NCI-H1092 (cell line): ENCODE measurements around the gene MFSD6L.

ENCODE experiments used
- DNase-seq: peaks from one replicate; lab custom pipeline; 2025; lab: John Stamatoyannopoulos, UW

Gene MFSD6L

DNA sequence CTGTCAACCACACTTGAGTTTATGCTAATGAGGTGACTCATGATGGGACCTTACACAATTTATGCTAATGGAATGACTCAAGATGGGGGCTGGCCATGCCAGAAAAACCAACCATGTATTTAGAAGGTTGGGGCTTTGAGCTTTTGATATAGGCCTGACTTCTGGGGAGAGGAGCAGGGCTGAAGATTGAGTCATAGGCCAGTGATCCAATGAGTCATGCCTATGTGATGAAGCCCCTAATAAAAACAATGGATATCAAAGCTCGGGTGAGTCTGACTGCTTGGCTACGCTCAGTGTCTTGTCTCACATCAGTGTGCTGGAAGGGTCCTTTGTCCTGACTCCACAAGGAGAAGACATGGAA is 7.3 kb downstream of the MFSD6L start:
- no peak for DNase-seq

DNA sequence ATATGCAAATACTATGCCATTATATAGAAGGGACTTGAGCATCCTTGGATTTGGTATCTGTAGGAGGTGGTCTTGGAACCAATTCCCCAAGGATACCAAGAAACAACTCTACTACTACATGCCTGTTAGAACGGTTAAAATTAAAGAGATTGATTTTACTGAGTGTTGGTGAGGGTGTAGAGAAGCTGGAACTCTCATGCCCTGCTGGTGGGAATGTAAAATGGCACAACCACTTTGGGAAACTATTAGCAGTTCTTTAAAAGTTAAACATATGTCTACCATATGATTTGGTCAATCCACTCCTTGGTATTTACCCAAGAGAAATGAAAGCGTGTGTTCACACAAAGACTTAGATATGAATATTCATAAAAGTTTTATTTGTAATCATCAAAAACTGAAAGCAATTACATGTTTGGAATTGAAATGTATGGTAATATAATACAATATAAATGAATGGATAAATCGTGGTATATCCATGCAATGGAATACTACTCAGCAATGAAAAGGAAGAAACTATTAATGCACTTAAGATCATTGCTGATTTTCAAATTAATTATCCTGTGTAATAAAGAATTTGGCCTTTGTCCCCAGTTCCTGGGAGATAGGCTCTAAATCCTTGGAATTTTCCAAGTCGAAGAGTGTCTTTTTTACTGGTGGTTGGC is 7.8 kb downstream of the MFSD6L start:
- DNase-seq, result no peak

GRCh38 chr17:8789743-8790142 is 9.4 kb downstream of the MFSD6L start:
- no peak for DNase-seq

DNA sequence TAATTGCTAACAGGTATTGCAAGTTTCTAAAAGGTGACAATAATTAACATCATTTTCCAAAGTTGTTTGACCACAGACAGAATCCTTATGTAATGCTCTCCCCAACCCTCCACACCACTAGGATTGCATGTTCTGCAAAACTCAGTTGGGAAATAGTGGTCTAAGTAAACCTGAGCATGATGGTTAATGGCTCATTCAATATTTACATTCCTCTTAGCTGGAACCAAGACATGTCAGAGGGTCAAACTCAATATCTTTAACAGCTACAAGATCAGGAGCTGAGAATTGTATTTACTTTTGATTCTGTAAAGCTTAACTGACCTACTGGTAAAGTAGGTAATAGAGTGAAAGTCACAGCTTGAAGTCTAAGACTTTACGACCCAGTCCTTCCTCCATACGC is 10.2 kb downstream of the MFSD6L start:
- DNase-seq, result no peak

GRCh38 chr17:8785547-8786413 is 13.4 kb downstream of the MFSD6L start:
- DNase-seq, result peak; percentile 6

GRCh38 chr17:8782176-8782575 is 17.0 kb downstream of the MFSD6L start:
- DNase-seq, result no peak

- no peak for DNase-seq
Measured at GRCh38 chr17:8781776-8782175, 17.4 kb downstream of the MFSD6L start.

- no peak for DNase-seq
Measured at GRCh38 chr17:8776881-8777280, 22.3 kb downstream of the MFSD6L start.

GRCh38 chr17:8776248-8776647 is 22.9 kb downstream of the MFSD6L start:
- DNase-seq, result no peak

DNA sequence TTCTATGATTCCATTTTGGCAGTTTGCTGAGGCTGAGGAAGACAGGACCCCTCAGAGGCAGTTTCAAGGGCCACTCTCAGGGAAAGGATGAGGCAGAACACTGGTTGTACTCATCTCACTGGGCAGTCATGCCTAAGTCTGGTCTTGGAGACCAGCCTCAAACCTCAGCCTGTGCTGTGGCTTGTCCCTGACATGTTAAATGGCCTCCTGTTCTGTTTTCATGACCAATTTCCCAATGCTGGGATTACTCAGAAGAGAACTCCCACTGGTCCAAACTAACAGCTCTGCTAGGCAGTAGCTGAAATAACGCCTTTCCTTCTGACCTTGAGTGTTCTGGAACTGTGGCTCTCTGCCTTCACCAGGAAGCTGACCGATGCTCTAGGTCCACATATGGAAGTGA is 32.4 kb downstream of the MFSD6L start:
- no peak for DNase-seq

DNA sequence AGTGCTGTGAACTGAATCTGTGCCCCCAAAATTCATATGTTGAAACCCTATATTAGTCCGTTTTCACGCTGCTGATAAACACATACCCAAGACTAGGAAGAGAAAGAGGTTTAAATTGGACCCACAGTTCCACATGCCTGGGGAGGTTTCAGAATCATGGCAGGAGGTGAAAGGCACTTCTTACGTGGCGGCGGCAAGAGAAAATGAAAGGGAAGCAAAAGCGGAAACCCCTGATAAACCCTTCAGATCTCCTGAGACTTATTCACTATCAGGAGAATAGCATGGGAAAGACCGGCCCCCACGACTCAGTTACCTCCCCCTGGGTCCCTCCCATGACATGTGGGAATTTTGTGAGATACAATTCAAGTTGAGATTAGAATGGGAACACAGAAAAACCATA is 37.2 kb downstream of the MFSD6L start:
- no peak for DNase-seq

- DNase-seq, result no peak
Measured at GRCh38 chr17:8758137-8758596, 41.0 kb downstream of the MFSD6L start, which contains the start of gene SPDYE4. SPDYE4 (minus strand) TSS chr17:8758546; CDS start chr17:8758382, 164 bp downstream.

GRCh38 chr17:8757189-8757588 is 42.0 kb downstream of the MFSD6L start:
- no peak for DNase-seq

- no peak for DNase-seq
Measured at GRCh38 chr17:8755590-8756255, 43.4 kb downstream of the MFSD6L start.

- DNase-seq, result no peak
Measured at GRCh38 chr17:8754890-8755289, 44.3 kb downstream of the MFSD6L start.

GRCh38 chr17:8753976-8754440 is 45.2 kb downstream of the MFSD6L start:
- no peak for DNase-seq

DNA sequence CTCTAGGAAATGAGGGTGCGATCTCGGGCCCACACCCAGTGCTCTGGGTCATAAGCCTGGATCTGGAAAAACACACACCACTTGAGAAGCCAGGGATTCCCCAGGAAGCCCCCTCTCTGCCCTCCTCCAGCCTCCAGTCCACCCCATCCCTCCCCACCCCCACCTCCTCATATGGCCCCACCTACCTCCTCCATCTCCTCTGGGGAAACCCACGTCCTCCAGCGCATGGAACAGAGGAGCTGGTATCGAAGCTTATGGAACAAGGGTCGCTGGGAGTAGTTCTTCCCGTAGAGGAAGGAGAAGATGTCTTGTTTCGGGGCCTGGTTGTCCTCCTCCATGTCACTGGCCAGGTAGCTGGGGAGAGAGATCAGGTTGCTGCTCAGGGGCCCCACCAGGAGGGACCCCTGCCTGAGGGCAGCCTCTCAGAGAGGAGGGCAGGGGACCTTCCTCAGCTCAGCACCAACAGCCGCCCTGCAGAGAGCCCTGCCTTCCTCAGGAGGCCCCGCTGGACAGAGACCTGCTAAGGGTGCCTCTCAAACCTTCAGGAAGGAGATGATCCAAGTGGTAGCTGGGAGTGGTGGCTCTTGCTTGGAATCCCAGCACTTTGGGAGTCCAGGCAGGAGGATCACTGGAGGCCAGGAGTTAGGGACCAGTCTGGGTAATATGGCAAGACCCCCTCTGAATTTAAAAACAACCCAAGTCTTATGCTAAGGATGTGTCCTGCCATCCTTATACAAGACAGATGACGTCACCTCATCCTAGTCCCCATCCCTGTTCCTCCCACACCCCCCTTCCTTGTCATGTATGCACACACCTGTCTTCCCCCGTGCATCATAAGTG is 45.8 kb downstream of the MFSD6L start:
- DNase-seq, result no peak

GRCh38 chr17:8749616-8750015 is 49.5 kb downstream of the MFSD6L start:
- no peak for DNase-seq

- no peak for DNase-seq
Measured at GRCh38 chr17:8747742-8748141, 51.4 kb downstream of the MFSD6L start.
